RWPE1 (cell line): ENCODE measurements around the gene ZFPM1.

Source experiments
- CTCF ChIA-PET: fragments of 350-600 bp; sonication (Branson Sonifier 250); formaldehyde crosslinking; extraction: SDS; loops from one replicate; lab custom pipeline; 2021; lab: Yijun Ruan, JAX
- POLR2A ChIA-PET: fragments of 400-600 bp; formaldehyde crosslinking; extraction: SDS; loops from one replicate; lab custom pipeline; 2020; ENCODE audit warnings: antibody characterized with exemption; ENCODE audit not compliant: low non-redundant PET; lab: Yijun Ruan, JAX
- DNase-seq: peaks from one replicate; pipeline ENCODE4 v3.0.0; 2012; ENCODE audit warnings: low spot score
- H3K27ac ChIP-seq: fragments of 450-650 bp; 2 replicates; pipeline ENCODE4 v1.5.1; 2017
- TF ChIP-seq, protein P1 (sequence below): fragments of 450-650 bp; conservative IDR thresholded peaks from 2 replicates; pipeline ENCODE4 v1.5.1; 2017; ENCODE audit warnings: low read depth, mild to moderate bottlenecking

Gene ZFPM1

DNA sequence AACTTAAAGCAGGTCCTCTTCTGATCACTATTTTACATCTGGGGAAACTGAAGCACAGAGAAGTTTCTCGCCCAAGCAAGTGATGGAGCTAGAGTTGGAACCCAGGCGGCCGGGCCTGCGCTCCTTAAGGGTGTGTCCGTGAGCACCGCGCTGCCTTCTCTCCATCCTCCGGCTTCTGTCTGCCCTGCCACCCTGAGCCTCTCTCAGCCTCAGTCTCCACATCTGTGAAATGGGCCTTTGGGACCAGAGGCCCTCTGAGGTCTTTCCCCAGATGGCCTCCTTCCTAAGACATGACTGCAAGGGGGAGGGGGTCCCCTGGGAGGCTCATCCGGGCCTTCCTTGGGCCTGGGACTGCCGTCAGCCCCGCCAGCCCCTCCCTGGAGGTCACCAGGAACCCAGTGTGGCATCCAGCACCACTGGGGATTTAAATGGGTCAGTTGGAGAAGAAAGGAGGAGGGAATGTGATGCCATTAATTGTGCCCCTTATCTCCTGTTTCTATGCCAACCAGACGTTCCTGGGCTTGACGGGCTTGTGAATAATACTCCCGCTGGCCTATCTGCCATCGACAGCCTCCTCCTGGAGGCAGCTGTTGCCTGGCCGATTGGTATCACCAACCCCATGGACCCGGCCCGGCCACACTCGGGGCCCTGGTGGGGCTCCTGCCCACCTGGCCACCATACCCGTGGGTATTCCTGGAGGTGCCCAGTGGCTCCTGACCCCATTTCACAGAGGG is 5.1 kb downstream of the ZFPM1 start:
- DNase-seq, result no peak
- POLR2A ChIA-PET, result interaction anchor here (0.7 kb wide), 1 partner anchor 7 kb away, joined by 3 read pairs; no protein-coding TSS in a partner anchor
- TF ChIP-seq, protein P1, sequence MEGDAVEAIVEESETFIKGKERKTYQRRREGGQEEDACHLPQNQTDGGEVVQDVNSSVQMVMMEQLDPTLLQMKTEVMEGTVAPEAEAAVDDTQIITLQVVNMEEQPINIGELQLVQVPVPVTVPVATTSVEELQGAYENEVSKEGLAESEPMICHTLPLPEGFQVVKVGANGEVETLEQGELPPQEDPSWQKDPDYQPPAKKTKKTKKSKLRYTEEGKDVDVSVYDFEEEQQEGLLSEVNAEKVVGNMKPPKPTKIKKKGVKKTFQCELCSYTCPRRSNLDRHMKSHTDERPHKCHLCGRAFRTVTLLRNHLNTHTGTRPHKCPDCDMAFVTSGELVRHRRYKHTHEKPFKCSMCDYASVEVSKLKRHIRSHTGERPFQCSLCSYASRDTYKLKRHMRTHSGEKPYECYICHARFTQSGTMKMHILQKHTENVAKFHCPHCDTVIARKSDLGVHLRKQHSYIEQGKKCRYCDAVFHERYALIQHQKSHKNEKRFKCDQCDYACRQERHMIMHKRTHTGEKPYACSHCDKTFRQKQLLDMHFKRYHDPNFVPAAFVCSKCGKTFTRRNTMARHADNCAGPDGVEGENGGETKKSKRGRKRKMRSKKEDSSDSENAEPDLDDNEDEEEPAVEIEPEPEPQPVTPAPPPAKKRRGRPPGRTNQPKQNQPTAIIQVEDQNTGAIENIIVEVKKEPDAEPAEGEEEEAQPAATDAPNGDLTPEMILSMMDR, result no peak
- CTCF ChIA-PET, result no interaction called here
- no peak overlapping the region for H3K27ac ChIP-seq

DNA sequence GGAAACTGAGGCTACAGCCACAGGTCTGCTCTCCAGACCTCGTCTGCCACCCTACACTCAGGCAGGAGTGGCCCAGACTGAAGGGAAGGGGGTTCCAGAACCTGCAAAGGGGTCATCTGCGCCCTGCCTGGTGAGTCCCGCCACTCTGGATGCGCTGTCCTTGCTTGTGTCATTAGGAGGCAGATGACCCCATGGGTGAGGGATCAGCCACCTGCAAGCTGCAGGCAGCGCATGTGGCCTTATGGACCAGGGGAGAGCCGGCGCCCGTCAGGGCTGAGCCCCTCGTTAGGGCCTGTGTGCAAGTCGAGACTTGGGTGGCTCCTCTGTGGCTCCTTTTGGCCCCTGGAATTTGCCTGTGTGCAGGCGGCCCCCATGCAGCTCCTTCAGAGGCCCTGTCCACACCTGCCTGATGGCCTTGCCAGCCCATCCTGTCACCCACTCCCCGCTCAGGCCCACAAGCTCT is 5.7 kb downstream of the ZFPM1 start:
- ChIA-PET POLR2A (no interaction called here), CTCF (no interaction called here)
- TF ChIP-seq, protein P1, result no peak
- no peak for DNase-seq
- H3K27ac ChIP-seq, result no peak overlapping the region

DNA sequence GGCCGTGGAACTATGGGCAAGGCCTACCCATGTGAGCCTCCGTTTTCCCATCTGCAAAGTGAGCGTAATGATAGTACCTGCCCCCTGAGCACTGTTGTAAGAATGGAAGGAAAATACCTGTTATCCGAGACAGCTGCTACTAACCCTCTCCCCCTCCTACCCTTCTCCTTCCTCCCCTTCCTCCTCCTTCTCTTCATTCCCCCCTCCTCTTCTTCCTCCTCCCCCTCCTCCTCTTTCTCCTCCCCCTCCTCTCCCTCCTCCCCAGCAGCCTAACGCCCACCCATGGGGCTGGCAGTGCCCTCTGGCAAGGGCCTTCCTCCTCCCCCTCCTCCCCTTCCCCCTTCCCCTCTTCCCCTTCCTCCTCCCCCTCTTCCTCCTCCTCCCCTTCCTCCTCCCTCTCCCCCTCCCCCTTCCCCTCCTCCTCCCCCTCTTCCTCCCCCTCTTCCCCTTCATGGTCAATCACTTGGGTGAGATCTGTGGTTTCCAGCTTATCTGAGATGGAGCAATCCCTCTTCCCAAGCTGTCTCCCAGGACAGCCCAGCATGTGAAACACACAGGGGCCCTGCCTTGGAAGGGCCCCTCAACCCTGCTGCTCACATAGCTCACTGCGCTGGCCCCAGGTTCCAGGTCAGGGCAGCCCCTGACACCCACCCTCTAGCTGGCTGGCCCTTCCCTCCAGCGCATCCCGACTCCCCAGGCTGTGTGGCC is 6.4 kb downstream of the ZFPM1 start:
- H3K27ac ChIP-seq, result no peak overlapping the region
- CTCF ChIA-PET, result no interaction called here
- no peak for DNase-seq
- TF ChIP-seq, protein P1, result no peak
- POLR2A ChIA-PET, result no interaction called here

DNA sequence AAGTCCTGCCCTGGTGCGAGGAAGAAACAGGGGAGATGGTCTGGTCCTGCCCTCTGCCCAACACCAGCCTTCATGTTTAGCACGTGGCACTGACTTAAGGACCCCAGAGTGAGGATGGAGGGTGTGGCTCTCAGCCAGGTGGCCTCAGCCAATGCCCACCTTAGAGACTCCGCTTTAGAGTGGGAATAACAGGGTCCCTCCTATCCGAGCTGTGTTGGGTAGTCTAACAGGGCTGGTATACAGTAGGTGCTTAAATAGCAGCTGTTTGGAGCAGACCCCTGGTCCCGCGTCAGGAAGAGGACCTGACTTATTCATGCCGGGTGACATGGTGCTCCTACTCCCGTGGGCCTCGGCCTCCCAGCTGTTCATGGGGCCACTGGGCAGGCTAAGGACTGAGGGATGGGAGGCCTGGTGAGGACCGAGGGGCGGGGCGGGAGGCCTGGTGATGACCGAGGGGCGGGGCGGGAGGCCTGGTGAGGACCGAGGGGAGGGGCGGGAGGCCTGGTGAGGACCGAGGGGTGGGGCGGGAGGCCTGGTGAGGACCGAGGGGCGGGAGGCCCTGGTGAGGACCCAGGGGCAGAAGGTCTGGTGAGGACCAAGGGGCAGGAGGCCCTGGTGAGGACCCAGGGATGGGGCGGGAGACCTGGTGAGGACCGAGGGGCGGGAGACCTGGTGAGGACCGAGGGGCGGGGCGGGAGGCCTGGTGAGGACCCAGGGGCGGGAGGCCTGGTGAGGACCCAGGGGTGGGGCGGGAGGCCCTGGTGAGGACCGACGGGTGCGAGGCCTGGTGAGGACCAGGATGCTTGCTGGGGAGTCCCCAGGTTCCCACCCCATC is 7.6 kb downstream of the ZFPM1 start:
- ChIA-PET POLR2A (no interaction called here), CTCF (no interaction called here)
- H3K27ac ChIP-seq, result no peak overlapping the region
- TF ChIP-seq, protein P1, result no peak
- no peak for DNase-seq

DNA sequence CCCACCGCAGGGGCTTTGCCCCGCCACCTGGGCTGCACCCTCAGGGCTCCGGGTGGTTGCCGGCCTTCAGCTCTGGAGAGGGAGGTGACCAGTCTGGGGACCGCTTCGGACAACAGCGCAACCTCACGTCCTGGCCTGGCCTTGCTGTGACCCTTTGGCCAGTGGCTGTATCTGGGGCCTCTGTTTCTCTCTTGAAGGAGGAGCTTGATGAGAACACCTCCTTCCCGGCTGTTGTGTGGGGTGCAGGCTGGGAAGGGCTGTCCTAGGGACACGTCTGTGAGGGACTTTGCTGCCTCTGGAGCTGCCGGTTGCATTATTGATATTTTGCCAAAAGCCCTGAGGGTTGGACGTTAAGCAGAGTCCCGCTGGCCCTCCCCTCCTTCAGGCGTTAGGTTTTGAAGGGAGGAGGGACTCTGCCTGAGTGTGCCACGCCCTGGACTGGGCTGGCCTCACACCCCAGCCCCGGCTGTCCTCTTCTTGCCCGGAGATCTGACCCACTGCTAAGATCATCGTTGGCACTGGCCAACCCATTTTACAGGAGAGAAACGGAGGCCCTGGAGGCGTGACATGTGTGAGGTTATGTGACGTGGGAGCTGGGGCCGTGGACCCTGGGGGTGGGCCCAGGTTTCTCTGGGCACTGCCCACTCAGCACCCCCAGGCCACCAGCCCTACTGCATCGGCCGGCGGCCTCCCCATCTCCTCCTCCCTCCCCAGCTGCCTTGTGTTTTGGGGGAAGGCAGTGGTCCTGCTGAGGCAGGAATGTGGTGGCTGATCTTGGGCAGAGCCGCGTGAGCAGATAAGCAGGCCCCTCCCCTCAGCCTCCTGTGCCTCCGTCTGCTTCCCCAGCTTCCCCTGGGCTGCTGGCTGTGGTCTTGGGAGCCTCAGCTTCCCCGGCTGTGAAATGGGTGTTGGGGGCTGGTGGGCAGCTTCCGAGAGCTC is 8.5 kb downstream of the ZFPM1 start:
- ChIA-PET CTCF (no interaction called here), POLR2A (no interaction called here)
- no peak overlapping the region for H3K27ac ChIP-seq
- TF ChIP-seq, protein P1, result no peak
- no peak for DNase-seq
